H9 (cell line): ENCODE data around the gene MACROH2A1. TPM values are rescaled to one million over a fixed set of nuclear protein-coding genes. Genes with fewer than 3 reads are reported as not detected.

Experiments
- DNase-seq: peaks from one replicate; pipeline ENCODE4 v3.0.0-alpha.2; 2017
- H2AFZ ChIP-seq: one replicate; pipeline ENCODE4 v1.6.1; 2013; ENCODE audit warnings: mild to moderate bottlenecking, low read length, control low read depth, moderate library complexity
- H2AK5ac ChIP-seq: 2 replicates; pipeline ENCODE4 v1.6.1; 2013; ENCODE audit warnings: low read length, control low read depth, mixed read lengths; ENCODE audit not compliant: insufficient read length
- H2BK120ac ChIP-seq: one replicate; pipeline ENCODE4 v1.6.1; 2013; ENCODE audit warnings: low read depth, mild to moderate bottlenecking, low read length, control low read depth, inconsistent platforms; ENCODE audit not compliant: poor library complexity, severe bottlenecking
- H2BK12ac ChIP-seq: 2 replicates; pipeline ENCODE4 v1.6.1; 2013; ENCODE audit warnings: low read length, control low read depth, mixed read lengths, low read depth; ENCODE audit not compliant: insufficient read length
- H2BK15ac ChIP-seq: 2 replicates; pipeline ENCODE4 v1.6.1; 2013; ENCODE audit warnings: low read depth, low read length, control low read depth
- H2BK20ac ChIP-seq: one replicate; pipeline ENCODE4 v1.6.1; 2013; ENCODE audit warnings: low read depth, mild to moderate bottlenecking, low read length, control low read depth, inconsistent platforms; ENCODE audit not compliant: poor library complexity, severe bottlenecking
- H2BK5ac ChIP-seq: 2 replicates; pipeline ENCODE4 v1.6.1; 2013; ENCODE audit warnings: low read length, control low read depth, mixed read lengths; ENCODE audit not compliant: insufficient read length
- H3K14ac ChIP-seq: 2 replicates; pipeline ENCODE4 v1.6.1; 2013; ENCODE audit warnings: low read length, control low read depth; ENCODE audit not compliant: insufficient read depth
- H3K18ac ChIP-seq: 2 replicates; pipeline ENCODE4 v1.6.1; 2013; ENCODE audit warnings: low read depth, mild to moderate bottlenecking, mixed read lengths, low read length, control low read depth; ENCODE audit not compliant: insufficient read length
- H3K23ac ChIP-seq: 2 replicates; pipeline ENCODE4 v1.6.1; 2013; ENCODE audit warnings: low read length, control low read depth, mixed read lengths, low read depth; ENCODE audit not compliant: insufficient read length
- H3K23me2 ChIP-seq: 2 replicates; pipeline ENCODE4 v1.6.1; 2013; ENCODE audit warnings: low read depth, mild to moderate bottlenecking, mixed read lengths, low read length, control low read depth; ENCODE audit not compliant: insufficient read length, poor library complexity, severe bottlenecking
- H3K27ac ChIP-seq: 2 replicates; pipeline ENCODE4 v1.5.1; 2013; ENCODE audit warnings: low read length, control low read depth, mixed read lengths, low read depth; ENCODE audit not compliant: insufficient read length
- H3K27me3 ChIP-seq: 2 replicates; pipeline ENCODE4 v1.6.1; 2013; ENCODE audit warnings: low read length, control low read depth, inconsistent platforms; ENCODE audit not compliant: insufficient read depth
- H3K4ac ChIP-seq: 2 replicates; pipeline ENCODE4 v1.6.1; 2013; ENCODE audit warnings: low read depth, mild to moderate bottlenecking, control low read depth, inconsistent platforms, low read length, moderate library complexity
- H3K4me1 ChIP-seq: 2 replicates; pipeline ENCODE4 v1.6.1; 2013; ENCODE audit warnings: low read length, control low read depth, inconsistent platforms; ENCODE audit not compliant: insufficient read depth
- H3K4me2 ChIP-seq: 2 replicates; pipeline ENCODE4 v1.6.1; 2013; ENCODE audit warnings: low read length, control low read depth, mixed read lengths; ENCODE audit not compliant: insufficient read length, insufficient read depth
- H3K56ac ChIP-seq: 2 replicates; pipeline ENCODE4 v1.6.1; 2013; ENCODE audit warnings: low read depth, mild to moderate bottlenecking, mixed read lengths, low read length, control low read depth; ENCODE audit not compliant: insufficient read length
- H3K79me1 ChIP-seq: 2 replicates; pipeline ENCODE4 v1.6.1; 2013; ENCODE audit warnings: low read depth, mild to moderate bottlenecking, moderate library complexity, low read length, control low read depth, inconsistent platforms; ENCODE audit not compliant: insufficient read depth, poor library complexity, severe bottlenecking
- H3K79me2 ChIP-seq: 2 replicates; pipeline ENCODE4 v1.6.1; 2013; ENCODE audit warnings: low read length, control low read depth, inconsistent platforms; ENCODE audit not compliant: insufficient read depth
- H3K9ac ChIP-seq: 2 replicates; pipeline ENCODE4 v1.6.1; 2013; ENCODE audit warnings: low read length, control low read depth, mixed read lengths; ENCODE audit not compliant: insufficient read length; ENCODE audit errors: extremely low read depth
- H3K9me3 ChIP-seq: one replicate; pipeline ENCODE4 v1.6.1; 2013; ENCODE audit warnings: low read depth, low read length, inconsistent platforms; ENCODE audit not compliant: control insufficient read depth
- H3T11ph ChIP-seq: one replicate; pipeline ENCODE4 v1.6.1; 2013; ENCODE audit warnings: mild to moderate bottlenecking, low read length, control low read depth, inconsistent platforms
- H4K20me1 ChIP-seq: one replicate; pipeline ENCODE4 v1.6.1; 2013; ENCODE audit not compliant: control insufficient read depth, insufficient read length, insufficient read depth
- H4K5ac ChIP-seq: 2 replicates; pipeline ENCODE4 v1.6.1; 2013; ENCODE audit warnings: low read depth, mild to moderate bottlenecking, mixed read lengths, low read length, control low read depth; ENCODE audit not compliant: insufficient read length
- H4K8ac ChIP-seq: replicated peaks from 2 replicates; pipeline ENCODE4 v1.6.1; 2013; ENCODE audit warnings: low read length, control low read depth, mixed read lengths, low read depth; ENCODE audit not compliant: insufficient read length
- H4K91ac ChIP-seq: 2 replicates; pipeline ENCODE4 v1.6.1; 2013; ENCODE audit warnings: low read depth, mild to moderate bottlenecking, moderate library complexity, mixed read lengths, low read length, control low read depth; ENCODE audit not compliant: insufficient read length
- H3K27ac Mint-ChIP-seq, 3 experiments: 2 replicates in 2 of 3; 3 replicates in 1 of 3; pipeline ENCODE4 v1.8.0; 2020 to 2021; ENCODE audit warnings: mixed read lengths in 3 of 3, mild to moderate bottlenecking in 1 of 3, moderate library complexity in 1 of 3
- H3K27me3 Mint-ChIP-seq: 2 replicates; pipeline ENCODE4 v1.8.0; 2021; ENCODE audit warnings: low read depth, mild to moderate bottlenecking, moderate library complexity, mixed read lengths
- H3K36me3 Mint-ChIP-seq, 3 experiments: 2 replicates in 2 of 3; 3 replicates in 1 of 3; pipeline ENCODE4 v1.8.0; 2020 to 2021; ENCODE audit warnings: low read depth in 3 of 3, mixed read lengths in 3 of 3; ENCODE audit not compliant: insufficient read depth in 1 of 3
- H3K4me1 Mint-ChIP-seq, 2 experiments: 2 replicates each; pipeline ENCODE4 v1.8.0; 2020; ENCODE audit warnings: mixed read lengths in 2 of 2
- H3K4me3 Mint-ChIP-seq, 2 experiments: 2 replicates in 1 of 2; 3 replicates in 1 of 2; pipeline ENCODE4 v1.8.0; 2020 to 2021; ENCODE audit warnings: mild to moderate bottlenecking in 2 of 2, mixed read lengths in 2 of 2, moderate library complexity in 1 of 2
- H3K9me3 Mint-ChIP-seq, 2 experiments: 2 replicates in 1 of 2; 3 replicates in 1 of 2; pipeline ENCODE4 v1.8.0; 2020; ENCODE audit warnings: mild to moderate bottlenecking in 2 of 2, mixed read lengths in 2 of 2, moderate library complexity in 1 of 2
- CTCF ChIP-seq: fragments of 200-600 bp; sonication (generic); conservative IDR thresholded peaks from 3 replicates; pipeline ENCODE4 v1.8.0; 2021; ENCODE audit warnings: antibody characterized with exemption, mild to moderate bottlenecking
- WGBS: extraction: QIAGEN DNeasy Blood & Tissue Kit; methylation state at CpG from one replicate; pipeline ENCODE4 v1.1.7; 2013; ENCODE audit warnings: missing lambda C conversion rate, low lambda C conversion rate, mixed read lengths; ENCODE audit not compliant: insufficient read length; ENCODE audit errors: extremely low coverage; 5-methylcytosine and 5-hydroxymethylcytosine counted together
- total RNA-seq: library from RNA; stranded (reverse); gene quantifications from 2 replicates; pipeline ENCODE4 v1.2.1, GENCODE V29; 2021

The MACROH2A1 gene
- total RNA-seq, 1 experiment from 2014 or later = 111 TPM

- Histone ChIP-seq H3T11ph (no peak overlapping the region), H3K27ac (no peak overlapping the region), H3K23me2 (no peaks in the 10 kb centered on the region), H4K91ac (no peak overlapping the region), H3K4me2 (no peak overlapping the region), H3K56ac (no peak overlapping the region), H2BK20ac (no peak overlapping the region), H3K18ac (no peak overlapping the region), H2BK12ac (no peak overlapping the region), H3K4me1 (no peaks in the 10 kb centered on the region), H2BK15ac (no peak overlapping the region), H2BK120ac (no peak overlapping the region), H4K5ac (no peak overlapping the region), H3K27me3 (no peaks in the 10 kb centered on the region; the same call in 1 of the 2 replicates), H3K4ac (no peak overlapping the region), H4K20me1 (no peaks in the 10 kb centered on the region), H3K14ac (no peak overlapping the region; the same call in 1 of the 2 replicates), H2AFZ (no peak overlapping the region), H2AK5ac (no peak overlapping the region), H3K23ac (no peak overlapping the region), H3K79me1 (no peaks in the 10 kb centered on the region), H3K79me2 (no peaks in the 10 kb centered on the region), H3K9me3 (no peaks in the 10 kb centered on the region), H3K9ac (no peak overlapping the region), H2BK5ac (no peak overlapping the region), H4K8ac (no peak overlapping the region)
- no CpG with 5 or more reads among the region's 12 CpGs for WGBS
- peaks cover 8 to 19% of the 10 kb centered on the region in 2 experiments for H3K4me1 Mint-ChIP-seq
- H3K36me3 Mint-ChIP-seq = no peaks in the 10 kb centered on the region
- no peak overlapping the region for H3K4me3 Mint-ChIP-seq
- H3K9me3 Mint-ChIP-seq = no peaks in the 10 kb centered on the region
- peaks cover 55% of the 10 kb centered on the region for H3K27me3 Mint-ChIP-seq
- no peak overlapping the region for H3K27ac Mint-ChIP-seq
- no peak for TF ChIP-seq CTCF
- DNase-seq = no peak
Measured at GRCh38 chr5:135304352-135305221, 94.4 kb downstream of the MACROH2A1 start.
